ENCODE results near the gene HOMER1.

HOMER1 gene

DNA sequence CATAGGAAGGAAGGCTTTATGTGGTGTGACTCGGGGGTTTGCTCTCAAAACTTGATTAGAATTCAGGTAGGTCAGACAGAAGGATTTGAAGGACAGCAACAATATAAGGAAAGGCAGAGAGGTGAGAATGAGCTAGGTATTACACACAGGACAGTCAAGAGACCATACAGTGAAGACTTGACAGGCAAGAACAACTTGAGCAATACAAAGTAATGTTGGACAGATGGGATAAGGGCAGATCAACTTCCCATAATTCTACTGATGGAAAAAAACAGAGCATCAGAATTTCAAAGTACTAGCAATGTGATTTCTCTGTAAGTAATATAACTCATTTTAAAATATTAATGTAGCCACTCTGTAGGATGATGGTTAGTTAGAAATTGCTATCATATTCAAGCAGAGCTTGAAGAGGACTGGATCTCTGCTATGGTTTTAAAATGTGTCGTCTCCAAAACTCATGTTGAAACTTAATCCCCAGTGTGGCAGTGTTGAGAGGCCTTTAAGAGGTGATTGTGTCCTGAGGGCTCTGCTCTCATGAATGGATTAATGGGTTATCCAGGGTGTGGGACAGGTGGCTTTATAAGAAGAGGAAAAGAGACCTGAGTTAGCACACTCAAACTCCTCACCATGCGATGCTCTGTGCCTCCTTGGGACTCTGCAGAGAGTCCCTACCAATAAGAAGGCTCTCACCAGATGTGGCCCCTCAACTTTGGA lies 22.4 kb upstream of the HOMER1 start:
- TF ChIP-seq, protein P1, sequence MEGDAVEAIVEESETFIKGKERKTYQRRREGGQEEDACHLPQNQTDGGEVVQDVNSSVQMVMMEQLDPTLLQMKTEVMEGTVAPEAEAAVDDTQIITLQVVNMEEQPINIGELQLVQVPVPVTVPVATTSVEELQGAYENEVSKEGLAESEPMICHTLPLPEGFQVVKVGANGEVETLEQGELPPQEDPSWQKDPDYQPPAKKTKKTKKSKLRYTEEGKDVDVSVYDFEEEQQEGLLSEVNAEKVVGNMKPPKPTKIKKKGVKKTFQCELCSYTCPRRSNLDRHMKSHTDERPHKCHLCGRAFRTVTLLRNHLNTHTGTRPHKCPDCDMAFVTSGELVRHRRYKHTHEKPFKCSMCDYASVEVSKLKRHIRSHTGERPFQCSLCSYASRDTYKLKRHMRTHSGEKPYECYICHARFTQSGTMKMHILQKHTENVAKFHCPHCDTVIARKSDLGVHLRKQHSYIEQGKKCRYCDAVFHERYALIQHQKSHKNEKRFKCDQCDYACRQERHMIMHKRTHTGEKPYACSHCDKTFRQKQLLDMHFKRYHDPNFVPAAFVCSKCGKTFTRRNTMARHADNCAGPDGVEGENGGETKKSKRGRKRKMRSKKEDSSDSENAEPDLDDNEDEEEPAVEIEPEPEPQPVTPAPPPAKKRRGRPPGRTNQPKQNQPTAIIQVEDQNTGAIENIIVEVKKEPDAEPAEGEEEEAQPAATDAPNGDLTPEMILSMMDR (IDR thresholded peaks at IDR 0.05; ENCODE audit: control insufficient read depth, extremely low read depth, insufficient read depth), result no peak
- DNase-seq (ENCODE audit: low read depth), result no peak
- no peak overlapping the region for H3K4me3 ChIP-seq (ENCODE audit: low read depth, low read length)

DNA sequence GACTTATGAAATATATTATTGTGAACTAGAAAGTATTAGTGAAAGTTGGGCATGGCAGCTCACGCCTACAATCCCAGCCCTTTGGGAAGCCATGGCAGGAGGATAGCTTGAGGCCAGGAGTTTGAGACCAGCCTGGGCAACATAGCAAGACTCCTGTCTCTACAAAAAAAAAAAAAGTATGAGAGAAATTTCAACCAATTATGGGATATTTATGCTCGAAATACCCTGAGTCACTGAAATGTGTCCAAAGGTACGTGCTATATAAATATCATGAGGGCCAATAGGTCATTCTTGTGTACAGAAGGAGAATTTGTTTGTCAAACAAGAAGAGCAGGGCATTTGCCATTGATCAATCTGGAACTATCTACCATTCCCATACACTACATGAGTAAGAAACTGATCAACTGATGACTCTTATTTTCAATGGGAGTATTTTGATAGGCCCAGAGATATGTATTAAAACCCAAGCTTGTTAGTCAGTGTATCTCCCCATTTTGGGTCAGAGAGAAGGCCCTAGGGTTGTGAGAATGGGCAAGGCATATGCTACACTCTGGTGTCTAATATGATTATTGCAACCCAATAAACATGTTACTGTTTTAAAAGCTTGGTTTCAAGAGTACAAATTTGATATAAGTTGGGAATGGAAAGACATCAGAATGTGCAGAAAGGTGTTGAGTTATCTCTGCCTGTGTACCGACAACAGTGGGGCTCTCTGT lies 21.7 kb upstream of the HOMER1 start:
- DNase-seq (ENCODE audit: low read depth), result no peak
- no peak overlapping the region for H3K4me3 ChIP-seq (ENCODE audit: low read depth, low read length)
- TF ChIP-seq, protein P1 (IDR thresholded peaks at IDR 0.05; ENCODE audit: control insufficient read depth, extremely low read depth, insufficient read depth), result peak; percentile 38; the same call in 1 of the 2 replicates

DNA sequence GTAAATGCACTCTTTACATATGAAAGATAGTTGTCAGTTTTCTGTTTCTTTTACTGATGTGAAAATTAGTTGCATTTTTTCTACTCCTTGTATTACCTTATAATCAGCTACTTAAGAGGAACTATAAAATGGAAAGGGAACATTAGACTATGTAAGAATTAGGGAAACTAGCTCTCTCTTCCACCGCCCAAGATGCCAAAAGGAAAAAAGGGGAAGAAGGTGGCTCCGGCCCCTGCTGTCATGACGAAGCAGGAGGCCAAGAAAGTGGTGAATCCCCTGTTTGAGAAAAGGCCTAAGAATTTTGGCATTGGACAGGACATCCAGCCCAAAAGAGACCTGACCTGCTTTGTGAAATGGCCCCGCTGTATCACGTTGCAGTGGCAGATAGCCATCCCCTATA lies 15.2 kb upstream of the HOMER1 start:
- no peak overlapping the region for H3K4me3 ChIP-seq (ENCODE audit: low read depth, low read length)
- DNase-seq (ENCODE audit: low read depth), result no peak
- TF ChIP-seq, protein P1 (IDR thresholded peaks at IDR 0.05; ENCODE audit: control insufficient read depth, extremely low read depth, insufficient read depth), result no peak

DNA sequence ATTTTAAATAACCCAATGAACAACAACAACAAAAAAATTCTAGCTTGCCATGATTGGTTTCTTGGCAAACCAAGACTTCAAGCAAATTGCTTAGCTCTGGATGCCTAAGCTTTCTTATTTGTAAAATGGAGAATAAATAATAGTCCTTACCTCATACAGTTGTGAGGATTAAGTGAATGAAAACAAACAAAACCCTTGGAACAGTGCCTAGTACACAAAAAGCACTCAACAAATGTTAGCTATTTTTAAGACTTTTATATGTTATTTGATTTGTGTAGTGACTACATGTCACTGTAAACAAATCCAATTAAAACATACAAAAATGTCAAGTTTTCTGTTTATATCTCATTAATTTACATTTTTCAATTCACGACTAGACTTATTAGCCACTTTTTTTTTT lies 13.5 kb upstream of the HOMER1 start:
- TF ChIP-seq, protein P1 (IDR thresholded peaks at IDR 0.05; ENCODE audit: control insufficient read depth, extremely low read depth, insufficient read depth), result no peak
- H3K4me3 ChIP-seq (ENCODE audit: low read depth, low read length), result no peak overlapping the region
- peak; percentile 52 for DNase-seq (ENCODE audit: low read depth)

DNA sequence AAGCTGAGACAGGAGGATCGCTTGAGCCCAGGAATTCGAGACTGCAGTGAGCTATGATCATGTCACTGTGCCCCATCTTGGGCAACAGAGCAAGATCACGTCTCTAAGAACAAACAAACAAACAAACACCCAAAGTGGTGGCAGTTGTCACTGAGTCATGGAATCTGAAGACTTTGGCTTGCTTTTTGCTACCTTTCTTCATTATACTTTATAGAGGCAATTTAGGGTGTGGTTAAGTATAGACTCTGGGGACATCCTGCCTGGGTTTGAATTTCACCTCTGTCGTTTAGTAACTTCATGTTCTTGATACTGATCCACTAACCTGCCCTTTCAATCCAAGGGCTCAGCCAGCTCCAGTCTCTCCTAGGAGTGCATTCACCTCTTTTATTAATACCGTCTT lies 13.0 kb upstream of the HOMER1 start:
- DNase-seq (ENCODE audit: low read depth), result no peak
- TF ChIP-seq, protein P1 (IDR thresholded peaks at IDR 0.05; ENCODE audit: control insufficient read depth, extremely low read depth, insufficient read depth), result no peak
- no peak overlapping the region for H3K4me3 ChIP-seq (ENCODE audit: low read depth, low read length)

DNA sequence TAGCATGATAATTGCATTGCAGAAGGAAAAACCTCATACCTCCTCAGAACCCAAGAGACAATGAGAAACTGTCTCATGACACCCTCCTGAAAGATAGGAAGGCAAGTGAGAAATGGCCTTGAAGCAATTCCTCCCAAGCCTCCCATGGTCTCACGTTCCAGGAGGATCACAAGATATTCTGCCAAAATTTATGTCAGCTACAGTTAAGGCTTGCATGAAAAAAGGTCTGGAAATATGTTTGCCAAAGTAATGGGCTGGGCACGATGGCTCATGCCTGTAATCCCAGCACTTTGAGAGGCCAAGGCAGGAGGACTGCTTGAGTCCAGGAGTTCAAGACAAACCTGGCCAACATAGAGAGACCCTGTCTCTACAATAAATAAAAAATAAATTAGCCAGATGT lies 12.6 kb upstream of the HOMER1 start:
- DNase-seq (ENCODE audit: low read depth), result no peak
- TF ChIP-seq, protein P1 (IDR thresholded peaks at IDR 0.05; ENCODE audit: control insufficient read depth, extremely low read depth, insufficient read depth), result no peak
- no peak overlapping the region for H3K4me3 ChIP-seq (ENCODE audit: low read depth, low read length)

Measured in LNCaP clone FGC (cell line).